Astrocyte (in vitro differentiated cells and primary cell): ENCODE measurements around the gene IFNA13. TPM values are rescaled to one million over a fixed set of nuclear protein-coding genes. Genes with fewer than 3 reads are reported as not detected.

ENCODE experiments used
- DNase-seq: peaks from one replicate; pipeline ENCODE4 v3.0.0-alpha.2; 2010; ENCODE audit warnings: low read depth
- FAIRE-seq: peaks from 2 replicates; lab custom pipeline; 2011; peaks lifted over from hg19 to GRCh38; lab: Jason Lieb, UNC
- H2AFZ ChIP-seq: 2 replicates; pipeline ENCODE4 v1.6.0; 2012; ENCODE audit warnings: low read depth, low read length, inconsistent platforms
- H3K27ac ChIP-seq: 2 replicates; pipeline ENCODE4 v1.5.1; 2011; ENCODE audit warnings: low read depth, low read length, inconsistent platforms
- H3K27me3 ChIP-seq: 2 replicates; pipeline ENCODE4 v1.6.0; 2011; ENCODE audit warnings: low read length, inconsistent platforms; ENCODE audit not compliant: insufficient read depth
- H3K36me3 ChIP-seq: 2 replicates; pipeline ENCODE4 v1.5.1; 2011; ENCODE audit warnings: low read length, inconsistent platforms; ENCODE audit not compliant: insufficient read depth
- H3K4me1 ChIP-seq: 2 replicates; pipeline ENCODE4 v1.5.1; 2011; ENCODE audit warnings: low read length, inconsistent platforms; ENCODE audit not compliant: insufficient read depth
- H3K4me2 ChIP-seq: 2 replicates; pipeline ENCODE4 v1.6.0; 2012; ENCODE audit warnings: low read length, inconsistent platforms
- H3K4me3 ChIP-seq: 2 replicates; pipeline ENCODE4 v1.5.1; 2011; ENCODE audit warnings: low read depth, mild to moderate bottlenecking, low read length, inconsistent platforms; ENCODE audit not compliant: insufficient read depth
- H3K79me2 ChIP-seq: 2 replicates; pipeline ENCODE4 v1.6.0; 2012; ENCODE audit warnings: mild to moderate bottlenecking, low read length, inconsistent platforms; ENCODE audit not compliant: insufficient read depth
- H3K9ac ChIP-seq: 2 replicates; pipeline ENCODE4 v1.6.0; 2012; ENCODE audit warnings: mild to moderate bottlenecking, low read length, inconsistent platforms
- H3K9me3 ChIP-seq: 2 replicates; pipeline ENCODE4 v1.5.1; 2012; ENCODE audit warnings: low read depth, mild to moderate bottlenecking, low read length, inconsistent platforms; ENCODE audit not compliant: insufficient read depth
- H4K20me1 ChIP-seq: 2 replicates; pipeline ENCODE4 v1.6.0; 2012; ENCODE audit warnings: low read length, inconsistent platforms; ENCODE audit not compliant: insufficient read depth
- H3K27ac Mint-ChIP-seq: one replicate; pipeline ENCODE4 v1.8.0; 2021; ENCODE audit warnings: mild to moderate bottlenecking, mixed read lengths; ENCODE audit not compliant: unreplicated experiment
- H3K27me3 Mint-ChIP-seq: one replicate; pipeline ENCODE4 v1.8.0; 2021; ENCODE audit warnings: low read depth, mixed read lengths; ENCODE audit not compliant: unreplicated experiment
- H3K36me3 Mint-ChIP-seq: one replicate; pipeline ENCODE4 v1.8.0; 2021; ENCODE audit warnings: low read depth, mixed read lengths; ENCODE audit not compliant: unreplicated experiment
- H3K4me1 Mint-ChIP-seq: one replicate; pipeline ENCODE4 v1.8.0; 2021; ENCODE audit warnings: low read depth, mixed read lengths; ENCODE audit not compliant: unreplicated experiment
- H3K4me3 Mint-ChIP-seq: one replicate; pipeline ENCODE4 v1.8.0; 2021; ENCODE audit warnings: mild to moderate bottlenecking, moderate library complexity, mixed read lengths; ENCODE audit not compliant: unreplicated experiment
- H3K9me3 Mint-ChIP-seq: one replicate; pipeline ENCODE4 v1.8.0; 2021; ENCODE audit warnings: mild to moderate bottlenecking, mixed read lengths; ENCODE audit not compliant: unreplicated experiment
- CTCF ChIP-seq: IDR thresholded peaks from 2 replicates; pipeline ENCODE4 v1.5.1; 2011; ENCODE audit warnings: low read depth, mild to moderate bottlenecking, inconsistent platforms, low read length, moderate library complexity; ENCODE audit not compliant: insufficient read depth
- EZH2 ChIP-seq: IDR thresholded peaks from 2 replicates; pipeline ENCODE4 v1.6.1; 2012; ENCODE audit warnings: mild to moderate bottlenecking, low read length, inconsistent platforms; ENCODE audit not compliant: insufficient read depth
- total RNA-seq: library from RNA; stranded (reverse); gene quantifications from 2 replicates; pipeline ENCODE4 v1.2.1, GENCODE V29; 2021

Gene IFNA13
- total RNA-seq, 1 donor from 2014 or later: not detected

DNA sequence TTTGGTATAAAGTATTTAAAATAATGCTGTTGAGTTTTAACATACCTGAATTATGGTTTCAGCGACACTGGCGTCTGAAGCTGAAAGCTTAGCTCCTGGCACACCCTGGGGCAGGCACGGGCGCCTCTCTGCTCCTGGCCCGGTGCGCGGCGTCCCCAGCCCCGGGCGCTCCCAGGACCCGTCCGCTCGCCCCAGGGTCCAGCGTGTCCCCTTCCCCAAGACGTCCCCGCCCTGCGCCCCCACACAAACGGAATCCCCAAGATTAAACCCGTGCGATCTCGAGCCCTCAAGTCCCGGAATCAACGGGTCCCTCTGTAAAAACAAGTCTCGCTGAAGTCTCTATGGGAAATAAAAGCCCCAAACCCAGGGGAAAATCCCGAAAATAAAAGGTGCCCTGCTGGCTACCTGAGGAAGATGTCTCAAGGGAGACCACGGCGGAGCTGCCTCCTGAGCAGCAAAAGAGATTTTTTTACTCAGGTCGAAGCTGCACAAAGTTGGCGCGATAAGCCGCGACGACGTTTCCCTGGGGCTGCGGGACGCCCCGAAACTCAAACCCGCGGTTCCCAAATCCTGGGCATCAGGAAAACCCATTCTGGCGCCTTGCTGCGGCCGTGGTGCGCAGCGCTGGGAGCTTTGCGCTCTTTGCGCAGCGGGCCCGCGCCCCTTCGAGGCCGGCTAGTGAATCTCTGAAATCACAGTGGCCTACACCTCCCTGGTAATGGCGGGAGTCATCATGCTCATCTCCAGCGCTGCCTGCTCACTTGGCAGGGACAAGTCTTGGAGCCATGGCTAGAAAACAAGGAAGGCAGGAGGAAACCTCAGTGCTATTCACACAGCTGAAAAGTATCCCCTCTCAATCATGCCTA lies 34.8 kb upstream of the IFNA13 start:
- no peaks in the 10 kb centered on the region for H3K9me3 ChIP-seq
- peaks cover 5% of the 10 kb centered on the region for H3K4me1 ChIP-seq
- Mint-ChIP-seq H3K4me1 (no peaks in the 10 kb centered on the region), H3K36me3 (no peaks in the 10 kb centered on the region), H3K27ac (no peak overlapping the region), H3K4me3 (peak overlapping the region; percentile 75), H3K27me3 (peaks cover 14% of the 10 kb centered on the region), H3K9me3 (no peaks in the 10 kb centered on the region)
- H3K9ac ChIP-seq: peak overlapping the region; percentile 43
- H3K36me3 ChIP-seq: no peaks in the 10 kb centered on the region
- DNase-seq: no peak
- TF ChIP-seq CTCF (no peak), EZH2 (peak; percentile 39)
- H3K4me3 ChIP-seq: peak overlapping the region; percentile 65
- peaks cover 14% of the 10 kb centered on the region for H3K27me3 ChIP-seq
- H3K27ac ChIP-seq: no peak overlapping the region
- H3K79me2 ChIP-seq: no peaks in the 10 kb centered on the region
- H2AFZ ChIP-seq: peak overlapping the region; percentile 76
- peak overlapping the region; percentile 97 for H3K4me2 ChIP-seq
- H4K20me1 ChIP-seq: no peaks in the 10 kb centered on the region
- no peak for FAIRE-seq

GRCh38 chr9:21399956-21400355 lies 32.1 kb upstream of the IFNA13 start:
- peaks cover 16% of the 10 kb centered on the region for H3K27me3 ChIP-seq
- Mint-ChIP-seq H3K27ac (no peak overlapping the region), H3K9me3 (no peaks in the 10 kb centered on the region), H3K27me3 (peaks cover 15% of the 10 kb centered on the region), H3K4me3 (no peak overlapping the region), H3K4me1 (no peaks in the 10 kb centered on the region), H3K36me3 (no peaks in the 10 kb centered on the region)
- no peak for FAIRE-seq
- no peaks in the 10 kb centered on the region for H3K9me3 ChIP-seq
- H4K20me1 ChIP-seq: no peaks in the 10 kb centered on the region
- TF ChIP-seq CTCF (no peak), EZH2 (no peak)
- peaks cover 12% of the 10 kb centered on the region for H3K4me1 ChIP-seq
- no peak overlapping the region for H3K4me3 ChIP-seq
- H3K9ac ChIP-seq: no peak overlapping the region
- H3K79me2 ChIP-seq: no peaks in the 10 kb centered on the region
- H3K36me3 ChIP-seq: no peaks in the 10 kb centered on the region
- DNase-seq: no peak
- no peak overlapping the region for H3K4me2 ChIP-seq
- H3K27ac ChIP-seq: no peak overlapping the region
- no peak overlapping the region for H2AFZ ChIP-seq
